Astrocyte (in vitro differentiated cells and primary cell): ENCODE results near the gene ARHGAP26. TPM values are rescaled to one million over a fixed set of nuclear protein-coding genes. Genes with fewer than 3 reads are reported as not detected.
A peak's percentile ranks its signal among the peaks of the same experiment; 100 is the strongest.

Experiments
- DNase-seq: peaks from one replicate; pipeline ENCODE4 v3.0.0-alpha.2; 2010; ENCODE audit warnings: low read depth
- FAIRE-seq: peaks from 2 replicates; lab custom pipeline; 2011; peaks lifted over from hg19 to GRCh38; lab: Jason Lieb, UNC
- H2AFZ ChIP-seq: 2 replicates; pipeline ENCODE4 v1.6.0; 2012; ENCODE audit warnings: low read depth, low read length, inconsistent platforms
- H3K27ac ChIP-seq: 2 replicates; pipeline ENCODE4 v1.5.1; 2011; ENCODE audit warnings: low read depth, low read length, inconsistent platforms
- H3K27me3 ChIP-seq: 2 replicates; pipeline ENCODE4 v1.6.0; 2011; ENCODE audit warnings: low read length, inconsistent platforms; ENCODE audit not compliant: insufficient read depth
- H3K36me3 ChIP-seq: 2 replicates; pipeline ENCODE4 v1.5.1; 2011; ENCODE audit warnings: low read length, inconsistent platforms; ENCODE audit not compliant: insufficient read depth
- H3K4me1 ChIP-seq: 2 replicates; pipeline ENCODE4 v1.5.1; 2011; ENCODE audit warnings: low read length, inconsistent platforms; ENCODE audit not compliant: insufficient read depth
- H3K4me2 ChIP-seq: 2 replicates; pipeline ENCODE4 v1.6.0; 2012; ENCODE audit warnings: low read length, inconsistent platforms
- H3K4me3 ChIP-seq: 2 replicates; pipeline ENCODE4 v1.5.1; 2011; ENCODE audit warnings: low read depth, mild to moderate bottlenecking, low read length, inconsistent platforms; ENCODE audit not compliant: insufficient read depth
- H3K79me2 ChIP-seq: 2 replicates; pipeline ENCODE4 v1.6.0; 2012; ENCODE audit warnings: mild to moderate bottlenecking, low read length, inconsistent platforms; ENCODE audit not compliant: insufficient read depth
- H3K9ac ChIP-seq: 2 replicates; pipeline ENCODE4 v1.6.0; 2012; ENCODE audit warnings: mild to moderate bottlenecking, low read length, inconsistent platforms
- H3K9me3 ChIP-seq: 2 replicates; pipeline ENCODE4 v1.5.1; 2012; ENCODE audit warnings: low read depth, mild to moderate bottlenecking, low read length, inconsistent platforms; ENCODE audit not compliant: insufficient read depth
- H4K20me1 ChIP-seq: 2 replicates; pipeline ENCODE4 v1.6.0; 2012; ENCODE audit warnings: low read length, inconsistent platforms; ENCODE audit not compliant: insufficient read depth
- H3K27ac Mint-ChIP-seq: one replicate; pipeline ENCODE4 v1.8.0; 2021; ENCODE audit warnings: mild to moderate bottlenecking, mixed read lengths; ENCODE audit not compliant: unreplicated experiment
- H3K27me3 Mint-ChIP-seq: one replicate; pipeline ENCODE4 v1.8.0; 2021; ENCODE audit warnings: low read depth, mixed read lengths; ENCODE audit not compliant: unreplicated experiment
- H3K36me3 Mint-ChIP-seq: one replicate; pipeline ENCODE4 v1.8.0; 2021; ENCODE audit warnings: low read depth, mixed read lengths; ENCODE audit not compliant: unreplicated experiment
- H3K4me1 Mint-ChIP-seq: one replicate; pipeline ENCODE4 v1.8.0; 2021; ENCODE audit warnings: low read depth, mixed read lengths; ENCODE audit not compliant: unreplicated experiment
- H3K4me3 Mint-ChIP-seq: one replicate; pipeline ENCODE4 v1.8.0; 2021; ENCODE audit warnings: mild to moderate bottlenecking, moderate library complexity, mixed read lengths; ENCODE audit not compliant: unreplicated experiment
- H3K9me3 Mint-ChIP-seq: one replicate; pipeline ENCODE4 v1.8.0; 2021; ENCODE audit warnings: mild to moderate bottlenecking, mixed read lengths; ENCODE audit not compliant: unreplicated experiment
- EZH2 ChIP-seq: IDR thresholded peaks from 2 replicates; pipeline ENCODE4 v1.6.1; 2012; ENCODE audit warnings: mild to moderate bottlenecking, low read length, inconsistent platforms; ENCODE audit not compliant: insufficient read depth
- total RNA-seq: library from RNA; stranded (reverse); gene quantifications from 2 replicates; pipeline ENCODE4 v1.2.1, GENCODE V29; 2021
- TF ChIP-seq, protein P1 (sequence below): IDR thresholded peaks from 2 replicates; pipeline ENCODE4 v1.5.1; 2011; ENCODE audit warnings: low read depth, mild to moderate bottlenecking, inconsistent platforms, low read length, moderate library complexity; ENCODE audit not compliant: insufficient read depth

ARHGAP26 gene
- total RNA-seq, 1 donor from 2014 or later: 5.6 TPM

DNA sequence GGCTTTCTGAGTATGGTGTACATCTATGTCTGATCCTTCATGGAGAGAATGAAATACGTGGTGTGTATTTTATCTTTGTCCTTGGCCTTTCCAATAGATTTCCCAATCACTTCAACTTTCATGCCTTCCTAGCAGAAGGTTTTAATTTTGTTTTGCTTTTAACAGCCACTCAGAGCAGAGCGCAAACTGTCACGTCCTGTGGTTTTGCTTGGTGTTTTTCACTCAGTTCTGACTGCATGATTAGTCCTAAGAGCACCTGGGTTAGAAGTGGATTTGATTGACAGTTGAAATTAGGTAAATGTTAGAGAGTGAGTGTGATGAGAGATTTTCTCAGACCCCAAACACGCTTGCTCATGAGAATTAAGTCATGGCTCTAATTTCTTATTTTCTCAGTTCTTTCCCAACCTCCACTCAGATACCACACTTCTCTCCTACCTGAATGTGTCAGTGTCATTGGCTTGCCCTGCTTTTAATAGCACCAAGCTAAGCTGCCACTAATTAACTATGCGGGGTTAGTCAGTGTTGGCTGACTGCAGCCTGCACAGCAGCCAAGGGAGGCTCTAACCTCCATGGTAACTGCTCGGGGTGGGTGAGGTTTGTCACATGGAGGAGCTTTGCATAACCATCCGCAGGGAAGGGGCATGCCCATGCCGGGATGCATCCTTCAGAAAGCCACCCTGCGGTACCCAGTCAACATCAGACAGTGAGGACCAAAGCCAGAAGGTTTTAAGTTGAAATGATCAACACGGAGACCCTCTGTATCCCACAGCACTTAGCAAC lies 459.9 kb downstream of the ARHGAP26 start:
- TF ChIP-seq, protein P1, sequence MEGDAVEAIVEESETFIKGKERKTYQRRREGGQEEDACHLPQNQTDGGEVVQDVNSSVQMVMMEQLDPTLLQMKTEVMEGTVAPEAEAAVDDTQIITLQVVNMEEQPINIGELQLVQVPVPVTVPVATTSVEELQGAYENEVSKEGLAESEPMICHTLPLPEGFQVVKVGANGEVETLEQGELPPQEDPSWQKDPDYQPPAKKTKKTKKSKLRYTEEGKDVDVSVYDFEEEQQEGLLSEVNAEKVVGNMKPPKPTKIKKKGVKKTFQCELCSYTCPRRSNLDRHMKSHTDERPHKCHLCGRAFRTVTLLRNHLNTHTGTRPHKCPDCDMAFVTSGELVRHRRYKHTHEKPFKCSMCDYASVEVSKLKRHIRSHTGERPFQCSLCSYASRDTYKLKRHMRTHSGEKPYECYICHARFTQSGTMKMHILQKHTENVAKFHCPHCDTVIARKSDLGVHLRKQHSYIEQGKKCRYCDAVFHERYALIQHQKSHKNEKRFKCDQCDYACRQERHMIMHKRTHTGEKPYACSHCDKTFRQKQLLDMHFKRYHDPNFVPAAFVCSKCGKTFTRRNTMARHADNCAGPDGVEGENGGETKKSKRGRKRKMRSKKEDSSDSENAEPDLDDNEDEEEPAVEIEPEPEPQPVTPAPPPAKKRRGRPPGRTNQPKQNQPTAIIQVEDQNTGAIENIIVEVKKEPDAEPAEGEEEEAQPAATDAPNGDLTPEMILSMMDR: no peak
- no peak for TF ChIP-seq EZH2
- H3K4me2 ChIP-seq: peak overlapping the region; percentile 6
- H3K36me3 ChIP-seq: no peaks in the 10 kb centered on the region
- Mint-ChIP-seq H3K27me3 (peaks cover 3% of the 10 kb centered on the region), H3K27ac (no peak overlapping the region), H3K9me3 (no peaks in the 10 kb centered on the region), H3K36me3 (no peaks in the 10 kb centered on the region), H3K4me3 (no peak overlapping the region), H3K4me1 (peaks cover 22% of the 10 kb centered on the region)
- H3K27ac ChIP-seq: no peak overlapping the region
- H3K79me2 ChIP-seq: no peaks in the 10 kb centered on the region
- no peaks in the 10 kb centered on the region for H3K27me3 ChIP-seq
- no peak for DNase-seq
- FAIRE-seq: no peak
- H3K4me3 ChIP-seq: no peak overlapping the region
- no peak overlapping the region for H3K9ac ChIP-seq
- no peaks in the 10 kb centered on the region for H4K20me1 ChIP-seq
- H3K4me1 ChIP-seq: peaks cover 10% of the 10 kb centered on the region
- no peak overlapping the region for H2AFZ ChIP-seq
- no peaks in the 10 kb centered on the region for H3K9me3 ChIP-seq

DNA sequence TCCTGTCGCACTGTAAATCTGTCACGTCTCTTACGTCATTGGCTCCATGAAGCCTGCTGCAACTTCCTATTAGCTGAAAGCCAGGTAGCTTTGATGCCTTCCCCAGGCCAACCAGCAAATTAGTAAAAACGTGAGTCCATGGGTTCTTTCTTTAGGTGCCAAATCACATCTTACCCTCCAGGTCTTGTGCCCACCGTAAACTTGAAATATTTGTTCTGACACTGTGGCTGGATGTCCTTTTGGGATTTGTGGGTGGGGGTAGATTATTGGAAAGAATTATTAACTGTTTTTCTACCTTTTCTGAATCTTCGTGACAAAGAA lies 460.5 kb downstream of the ARHGAP26 start:
- FAIRE-seq: no peak
- no peak overlapping the region for H3K4me3 ChIP-seq
- no peaks in the 10 kb centered on the region for H3K27me3 ChIP-seq
- Mint-ChIP-seq H3K27me3 (peaks cover 1% of the 10 kb centered on the region), H3K4me3 (no peak overlapping the region), H3K36me3 (no peaks in the 10 kb centered on the region), H3K9me3 (no peaks in the 10 kb centered on the region), H3K27ac (no peak overlapping the region), H3K4me1 (peaks cover 22% of the 10 kb centered on the region)
- no peak overlapping the region for H3K4me2 ChIP-seq
- DNase-seq: no peak
- peaks cover 16% of the 10 kb centered on the region for H3K4me1 ChIP-seq
- H3K27ac ChIP-seq: no peak overlapping the region
- H3K79me2 ChIP-seq: no peaks in the 10 kb centered on the region
- H4K20me1 ChIP-seq: no peaks in the 10 kb centered on the region
- H3K36me3 ChIP-seq: no peaks in the 10 kb centered on the region
- H3K9me3 ChIP-seq: no peaks in the 10 kb centered on the region
- TF ChIP-seq, protein P1: no peak
- TF ChIP-seq EZH2: no peak
- H2AFZ ChIP-seq: no peak overlapping the region
- H3K9ac ChIP-seq: no peak overlapping the region

DNA sequence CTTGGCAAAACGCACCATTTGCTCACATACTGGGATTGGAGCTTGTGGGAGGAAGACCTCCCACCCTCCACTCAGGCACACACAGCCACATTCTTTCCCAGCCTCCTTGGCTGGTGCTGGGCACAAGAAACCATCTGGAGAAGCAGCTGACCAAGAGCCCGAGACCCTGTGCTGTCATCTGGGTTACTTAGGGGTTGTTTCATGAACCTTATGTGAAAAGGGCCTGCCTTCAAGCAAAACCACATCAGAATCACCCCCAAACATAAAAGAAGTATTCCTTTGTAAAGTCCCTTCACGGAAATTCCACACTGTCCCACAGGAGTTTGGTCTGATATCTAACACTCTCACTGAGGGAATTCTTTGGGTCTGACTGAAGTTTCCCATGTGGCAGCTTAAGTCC lies 461.2 kb downstream of the ARHGAP26 start:
- H3K4me1 ChIP-seq: peaks cover 16% of the 10 kb centered on the region
- Mint-ChIP-seq H3K27me3 (no peaks in the 10 kb centered on the region), H3K4me3 (no peak overlapping the region), H3K27ac (no peak overlapping the region), H3K4me1 (peaks cover 22% of the 10 kb centered on the region), H3K9me3 (no peaks in the 10 kb centered on the region), H3K36me3 (no peaks in the 10 kb centered on the region)
- H3K36me3 ChIP-seq: no peaks in the 10 kb centered on the region
- H3K9ac ChIP-seq: no peak overlapping the region
- H3K4me3 ChIP-seq: no peak overlapping the region
- DNase-seq (no peak), FAIRE-seq (no peak)
- no peak overlapping the region for H2AFZ ChIP-seq
- no peak overlapping the region for H3K4me2 ChIP-seq
- no peaks in the 10 kb centered on the region for H4K20me1 ChIP-seq
- no peak for TF ChIP-seq EZH2
- TF ChIP-seq, protein P1: no peak
- no peak overlapping the region for H3K27ac ChIP-seq
- H3K9me3 ChIP-seq: no peaks in the 10 kb centered on the region
- H3K79me2 ChIP-seq: no peaks in the 10 kb centered on the region
- H3K27me3 ChIP-seq: no peaks in the 10 kb centered on the region
